OCI-LY7 (cell line): ENCODE measurements around the gene SYCP2L. TPM values are rescaled to one million over a fixed set of nuclear protein-coding genes. Genes with fewer than 3 reads are reported as not detected.

Experiments
- BruUV-seq: library from RNA; stranded (reverse); fragments of 400-500 nt; replicated peaks from 2 replicates; lab custom pipeline; 2021; lab: Mats Ljungman, UMichigan
- CTCF ChIA-PET: fragments of 300-600 bp; sonication (Branson Sonifier 250); formaldehyde crosslinking; loops from one replicate; lab custom pipeline; 2022; ENCODE audit warnings: antibody characterized with exemption; ENCODE audit not compliant: unreplicated experiment; lab: Charles Lee
- POLR2A ChIA-PET: fragments of 300-600 bp; sonication (Branson Sonifier 250); formaldehyde crosslinking; loops from one replicate; lab custom pipeline; 2022; ENCODE audit warnings: antibody characterized with exemption; lab: Charles Lee
- DNase-seq: peaks from one replicate; pipeline ENCODE4 v3.0.0-alpha.2; 2015; ENCODE audit warnings: low spot score
- H2AFZ ChIP-seq: fragments of 200-600 bp; sonication (generic), shearing (Covaris generic); 2 replicates; pipeline ENCODE4 v1.6.1; 2014; ENCODE audit warnings: mild to moderate bottlenecking, antibody characterized with exemption, low read length, moderate library complexity
- H3K27ac ChIP-seq: fragments of 200-600 bp; sonication (generic); 2 replicates; pipeline ENCODE4 v1.5.1; 2014; ENCODE audit warnings: mixed run types, low read depth, mild to moderate bottlenecking, moderate library complexity, low read length, inconsistent platforms; ENCODE audit not compliant: poor library complexity, severe bottlenecking
- H3K36me3 ChIP-seq: fragments of 200-600 bp; sonication (generic); 2 replicates; pipeline ENCODE4 v1.6.1; 2014; ENCODE audit warnings: mild to moderate bottlenecking, antibody characterized with exemption, low read length, moderate library complexity, mixed read lengths; ENCODE audit not compliant: insufficient read depth
- H3K4me1 ChIP-seq: fragments of 200-600 bp; sonication (generic); 2 replicates; pipeline ENCODE4 v1.5.1; 2014; ENCODE audit warnings: mild to moderate bottlenecking, low read length; ENCODE audit not compliant: insufficient read depth, poor library complexity, severe bottlenecking
- H3K4me2 ChIP-seq: fragments of 200-600 bp; sonication (generic); 2 replicates; pipeline ENCODE4 v1.6.1; 2014; ENCODE audit warnings: mild to moderate bottlenecking, low read length
- H3K4me3 ChIP-seq: fragments of 200-600 bp; sonication (generic); 2 replicates; pipeline ENCODE4 v1.5.1; 2014; ENCODE audit warnings: mild to moderate bottlenecking, low read depth, low read length; ENCODE audit not compliant: poor library complexity, severe bottlenecking
- H3K79me2 ChIP-seq: fragments of 200-600 bp; sonication (generic); 2 replicates; pipeline ENCODE4 v1.6.1; 2016; ENCODE audit warnings: low read depth, mild to moderate bottlenecking, low read length, moderate library complexity, mixed read lengths; ENCODE audit not compliant: insufficient read depth
- H3K9me2 ChIP-seq: fragments of 200-600 bp; sonication (generic); 2 replicates; pipeline ENCODE4 v1.6.1; 2016; ENCODE audit warnings: mild to moderate bottlenecking, low read length, mixed read lengths; ENCODE audit not compliant: insufficient read depth
- H3K9me3 ChIP-seq: fragments of 200-600 bp; sonication (generic); 2 replicates; pipeline ENCODE4 v1.6.1; 2014; ENCODE audit warnings: mild to moderate bottlenecking, mixed run types, low read length, mixed read lengths
- H4K20me1 ChIP-seq: fragments of 200-600 bp; sonication (generic); 2 replicates; pipeline ENCODE4 v1.6.1; 2014; ENCODE audit warnings: mild to moderate bottlenecking, antibody characterized with exemption, low read length, moderate library complexity, mixed read lengths; ENCODE audit not compliant: insufficient read depth
- EZH2phosphoT487 ChIP-seq: fragments of 200-600 bp; sonication (generic); IDR thresholded peaks from 2 replicates; pipeline ENCODE4 v1.6.1; 2018; ENCODE audit warnings: low read depth, borderline replicate concordance, mild to moderate bottlenecking, mixed run types, antibody characterized with exemption, low read length, moderate library complexity, mixed read lengths
- intact Hi-C: fragments of 100-400 bp; cut with micrococcal nuclease; formaldehyde crosslinking; loops from one replicate; pipeline ENCODE4 v1.10.0; 2022; ENCODE audit not compliant: unreplicated experiment
- total RNA-seq, 2 experiments: library from RNA; depleted of rRNA in 1 of 2; stranded (reverse); fragments of >200 nt in 1 of 2; shearing (Covaris generic) in 1 of 2; gene quantifications; 2 replicates each; pipeline ENCODE4 v1.2.3, GENCODE V29; 2014 to 2022
- TF ChIP-seq, protein P1 (sequence below): fragments of 200-600 bp; sonication (generic); conservative IDR thresholded peaks from 2 replicates; pipeline ENCODE4 v1.5.1; 2014; ENCODE audit warnings: mild to moderate bottlenecking, antibody characterized with exemption, low read length, moderate library complexity, mixed read lengths

The SYCP2L gene
- total RNA-seq, 2 experiments from 2014 or later: 1.3 to 1.4 TPM

DNA sequence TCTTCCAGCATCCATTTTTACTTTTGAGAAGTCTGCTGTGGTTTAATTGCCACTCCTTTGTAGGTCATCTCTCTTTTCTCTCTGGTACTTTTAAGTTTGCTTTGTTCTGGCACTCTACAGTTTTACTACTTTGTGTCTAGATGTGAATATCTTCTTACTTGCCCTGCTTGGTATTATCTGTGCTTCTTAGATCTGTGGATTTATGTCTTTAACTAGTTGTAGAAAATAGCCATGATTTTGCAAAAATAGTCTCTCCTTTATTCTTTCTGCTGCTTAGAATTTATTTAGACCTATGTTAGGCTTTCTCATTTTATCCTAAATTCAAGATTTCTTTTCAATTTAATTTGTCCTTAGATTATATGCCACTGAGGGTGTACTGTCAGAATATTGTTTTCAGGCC, 43.3 kb upstream of the SYCP2L start:
- no peak for DNase-seq
- no peak overlapping the region for H3K4me2 ChIP-seq
- no peaks in the 10 kb centered on the region for H3K9me3 ChIP-seq
- no peaks in the 10 kb centered on the region for H3K9me2 ChIP-seq
- H3K4me3 ChIP-seq: no peak overlapping the region
- intact Hi-C loops: no loop called here
- POLR2A ChIA-PET: interaction anchor here (0.7 to 1.2 kb wide), 3 partner anchors 30 to 761 kb away, joined by 4 read pairs; no protein-coding TSS in a partner anchor
- no peak overlapping the region for H2AFZ ChIP-seq
- BruUV-seq: no TSS peak
- H3K4me1 ChIP-seq: peaks cover 12% of the 10 kb centered on the region
- no peaks in the 10 kb centered on the region for H3K36me3 ChIP-seq
- no peak overlapping the region for H3K27ac ChIP-seq
- no peaks in the 10 kb centered on the region for H4K20me1 ChIP-seq
- TF ChIP-seq, protein P1, sequence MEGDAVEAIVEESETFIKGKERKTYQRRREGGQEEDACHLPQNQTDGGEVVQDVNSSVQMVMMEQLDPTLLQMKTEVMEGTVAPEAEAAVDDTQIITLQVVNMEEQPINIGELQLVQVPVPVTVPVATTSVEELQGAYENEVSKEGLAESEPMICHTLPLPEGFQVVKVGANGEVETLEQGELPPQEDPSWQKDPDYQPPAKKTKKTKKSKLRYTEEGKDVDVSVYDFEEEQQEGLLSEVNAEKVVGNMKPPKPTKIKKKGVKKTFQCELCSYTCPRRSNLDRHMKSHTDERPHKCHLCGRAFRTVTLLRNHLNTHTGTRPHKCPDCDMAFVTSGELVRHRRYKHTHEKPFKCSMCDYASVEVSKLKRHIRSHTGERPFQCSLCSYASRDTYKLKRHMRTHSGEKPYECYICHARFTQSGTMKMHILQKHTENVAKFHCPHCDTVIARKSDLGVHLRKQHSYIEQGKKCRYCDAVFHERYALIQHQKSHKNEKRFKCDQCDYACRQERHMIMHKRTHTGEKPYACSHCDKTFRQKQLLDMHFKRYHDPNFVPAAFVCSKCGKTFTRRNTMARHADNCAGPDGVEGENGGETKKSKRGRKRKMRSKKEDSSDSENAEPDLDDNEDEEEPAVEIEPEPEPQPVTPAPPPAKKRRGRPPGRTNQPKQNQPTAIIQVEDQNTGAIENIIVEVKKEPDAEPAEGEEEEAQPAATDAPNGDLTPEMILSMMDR: no peak
- TF ChIP-seq EZH2phosphoT487: no peak
- CTCF ChIA-PET: no interaction called here
- no peaks in the 10 kb centered on the region for H3K79me2 ChIP-seq

DNA sequence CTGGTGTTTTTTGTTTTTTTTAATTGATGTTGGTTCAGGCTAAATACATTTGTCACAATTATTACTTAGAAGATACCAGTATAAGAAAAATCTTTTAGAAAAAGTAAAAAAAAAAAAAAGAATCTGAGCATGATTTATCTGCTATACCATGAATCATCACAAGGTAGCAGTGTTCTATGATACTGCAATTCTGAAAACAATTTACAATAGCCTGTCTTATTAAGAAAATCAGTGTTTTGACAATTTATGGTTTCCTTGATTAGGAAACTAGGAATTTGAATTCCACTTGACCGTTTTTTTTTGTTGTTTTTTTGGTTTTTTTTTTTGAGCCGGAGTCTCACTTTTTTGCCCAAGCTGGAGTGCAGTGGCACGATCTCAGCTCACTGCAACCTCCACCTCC, 39.2 kb upstream of the SYCP2L start:
- no peaks in the 10 kb centered on the region for H4K20me1 ChIP-seq
- ChIA-PET POLR2A (interaction anchor here (0.6 to 0.7 kb wide), 3 partner anchors 24 to 168 kb away, joined by 3 to 4 read pairs (median 4); no protein-coding TSS in a partner anchor), CTCF (no interaction called here)
- H3K36me3 ChIP-seq: no peaks in the 10 kb centered on the region
- no peak overlapping the region for H3K4me3 ChIP-seq
- H3K4me2 ChIP-seq: no peak overlapping the region
- BruUV-seq: no TSS peak
- intact Hi-C loops: loop anchor here (1.0 kb wide), 1 partner anchor 222 kb away; no protein-coding TSS in a partner anchor
- no peaks in the 10 kb centered on the region for H3K9me3 ChIP-seq
- no peak for TF ChIP-seq EZH2phosphoT487
- TF ChIP-seq, protein P1: peak; percentile 77
- H3K27ac ChIP-seq: no peak overlapping the region
- H2AFZ ChIP-seq: no peak overlapping the region
- DNase-seq: peak; percentile 21
- H3K4me1 ChIP-seq: no peaks in the 10 kb centered on the region
- H3K79me2 ChIP-seq: no peaks in the 10 kb centered on the region
- H3K9me2 ChIP-seq: no peaks in the 10 kb centered on the region

DNA sequence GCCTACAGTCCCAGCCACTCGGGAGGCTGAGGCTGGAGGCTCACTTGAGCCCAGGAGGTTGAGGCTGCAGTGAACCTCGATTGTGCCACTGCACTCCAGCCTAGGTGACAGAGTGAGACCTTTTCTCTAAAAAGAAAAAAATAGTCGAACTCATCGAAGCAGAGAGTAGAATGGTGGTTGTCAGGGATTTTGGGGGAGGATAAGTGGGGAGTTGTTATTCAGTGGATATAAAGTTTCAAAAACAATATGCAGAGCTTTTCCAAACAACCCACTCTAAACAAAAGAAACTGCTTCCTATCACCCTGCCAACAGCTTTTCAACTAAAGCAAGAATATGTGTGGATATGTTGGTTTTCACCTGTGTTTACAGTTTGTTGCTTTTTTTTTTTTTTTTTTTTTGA, 37.0 kb upstream of the SYCP2L start:
- no peak for DNase-seq
- Histone ChIP-seq H3K4me1 (peaks cover under 1% of the 10 kb centered on the region), H3K9me2 (no peaks in the 10 kb centered on the region), H3K79me2 (no peaks in the 10 kb centered on the region), H3K4me2 (no peak overlapping the region), H4K20me1 (no peaks in the 10 kb centered on the region), H3K36me3 (no peaks in the 10 kb centered on the region), H2AFZ (no peak overlapping the region), H3K9me3 (0 out of 2 replicates have a peak, but pooled peaks cover 7% of the 10 kb centered on the region), H3K4me3 (no peak overlapping the region), H3K27ac (no peak overlapping the region)
- ChIA-PET CTCF (no interaction called here), POLR2A (interaction anchor here (0.7 kb wide), 2 partner anchors 41 to 206 kb away, joined by 3 read pairs; no protein-coding TSS in a partner anchor)
- BruUV-seq: no TSS peak
- intact Hi-C loops: no loop called here
- TF ChIP-seq, protein P1: no peak
- TF ChIP-seq EZH2phosphoT487: no peak
